Stimulated activated CD8-positive, alpha-beta memory T cell treated with anti-CD3 and anti-CD28 coated beads, Interleukin-4, amount 100 ng/mL, for 24 hours (primary cell): Measurements from ENCODE around the gene METTL26.
A peak's percentile ranks its signal among the peaks of the same experiment; 100 is the strongest.

ENCODE experiments used
- DNase-seq: peaks from one replicate; pipeline ENCODE4 v3.0.0-alpha.2; 2020; ENCODE audit warnings: low read depth

METTL26 gene

DNA sequence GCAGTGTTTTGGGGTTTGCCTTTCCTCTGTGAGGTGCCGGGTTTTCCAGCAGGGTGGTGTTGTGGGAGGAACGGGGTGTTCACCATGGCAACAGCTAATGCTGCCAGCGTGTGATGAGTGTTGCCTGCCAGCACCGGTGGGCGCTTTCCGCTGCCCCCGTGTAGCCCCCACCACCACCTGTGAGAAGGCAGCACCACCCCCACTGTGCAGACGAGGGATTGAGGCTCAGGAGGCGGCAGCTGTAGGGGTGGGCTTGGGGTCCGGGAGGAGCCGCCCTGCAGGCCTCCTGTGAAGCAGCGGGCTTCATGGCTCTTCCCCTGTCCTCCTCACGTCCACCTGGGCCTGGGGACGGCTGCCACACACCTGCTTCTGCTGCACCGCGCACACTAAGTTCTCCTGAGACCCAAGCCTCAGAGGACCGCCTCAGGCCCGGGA is 41.0 kb downstream of the METTL26 start:
- no peak for DNase-seq

DNA sequence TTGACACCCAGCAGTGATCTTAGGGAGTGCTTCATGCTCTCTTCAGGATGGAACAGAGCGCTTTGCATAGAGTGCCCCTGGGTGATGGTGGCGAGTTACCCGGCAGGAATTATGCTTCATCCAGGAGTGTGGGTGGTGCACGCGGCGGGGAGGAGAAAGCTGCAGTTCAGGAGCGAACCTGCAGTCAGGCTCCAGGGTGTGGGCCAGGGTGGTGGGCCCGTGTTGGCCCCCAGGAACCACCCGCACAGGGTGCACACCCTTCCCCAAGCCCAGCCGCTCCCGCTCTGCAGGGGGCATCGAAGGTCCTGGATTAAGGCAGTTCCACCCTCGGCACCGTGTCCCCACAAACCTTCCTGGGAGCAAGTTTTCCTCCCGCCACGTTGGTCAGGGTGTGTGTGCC is 42.3 kb downstream of the METTL26 start:
- DNase-seq, result no peak

DNA sequence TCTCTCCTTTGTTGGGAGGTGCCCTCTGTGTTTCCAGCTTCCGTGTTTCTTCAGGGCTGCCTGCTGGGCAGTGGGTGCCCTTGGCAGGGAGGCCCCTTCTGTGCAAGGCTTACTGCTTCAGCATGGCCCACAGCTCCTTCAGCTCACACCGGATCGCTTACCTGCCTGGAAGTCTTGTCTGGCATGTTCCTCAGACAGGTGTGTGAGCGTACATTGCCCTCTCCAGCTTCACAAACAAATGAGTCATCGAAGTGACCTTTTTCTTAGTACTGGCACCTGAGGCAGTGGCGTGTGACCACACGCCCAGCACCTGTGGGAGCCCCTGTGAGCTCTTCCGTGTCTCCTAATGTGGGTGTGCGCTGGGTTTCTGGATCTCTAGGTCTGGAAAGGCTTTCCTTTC is 42.7 kb downstream of the METTL26 start:
- no peak for DNase-seq

DNA sequence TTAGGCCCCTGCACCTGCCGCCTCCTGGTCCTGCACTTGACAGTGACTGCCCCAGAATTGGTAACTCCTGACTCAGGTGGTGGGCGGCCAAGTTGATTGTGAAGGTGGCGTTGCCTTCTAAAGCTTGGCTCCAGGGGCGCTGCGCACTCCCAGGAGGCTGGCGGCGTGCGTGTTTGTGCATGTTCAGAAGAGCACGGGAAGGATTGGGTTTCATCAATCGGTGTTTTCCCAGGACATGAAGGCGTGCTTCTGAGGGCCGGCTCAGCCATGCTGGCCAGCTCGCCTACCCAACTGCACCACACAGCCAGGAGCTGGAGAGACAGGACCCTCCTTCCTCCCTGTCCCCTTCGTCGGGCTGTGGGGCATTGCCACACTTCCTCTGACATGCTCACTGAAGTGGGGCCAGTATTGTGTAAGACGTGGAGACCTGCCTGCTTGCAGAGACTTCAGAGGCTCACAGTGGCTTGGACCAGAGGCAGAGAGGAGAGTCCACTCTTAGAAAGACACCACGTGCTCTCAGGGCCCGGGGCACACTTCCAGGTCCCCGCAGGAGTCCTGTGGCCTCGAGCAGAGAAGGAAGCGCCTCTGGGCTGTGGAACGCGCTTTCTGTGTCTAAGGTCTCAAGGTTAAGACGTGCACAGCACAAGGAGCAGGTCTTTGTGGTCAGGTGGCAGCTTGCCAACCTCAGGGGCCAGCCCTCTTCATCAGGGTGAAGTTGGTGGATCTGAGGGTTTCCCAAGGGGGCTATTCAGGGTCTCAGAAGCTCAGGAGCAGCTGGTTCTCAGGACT is 43.4 kb downstream of the METTL26 start:
- no peak for DNase-seq

DNA sequence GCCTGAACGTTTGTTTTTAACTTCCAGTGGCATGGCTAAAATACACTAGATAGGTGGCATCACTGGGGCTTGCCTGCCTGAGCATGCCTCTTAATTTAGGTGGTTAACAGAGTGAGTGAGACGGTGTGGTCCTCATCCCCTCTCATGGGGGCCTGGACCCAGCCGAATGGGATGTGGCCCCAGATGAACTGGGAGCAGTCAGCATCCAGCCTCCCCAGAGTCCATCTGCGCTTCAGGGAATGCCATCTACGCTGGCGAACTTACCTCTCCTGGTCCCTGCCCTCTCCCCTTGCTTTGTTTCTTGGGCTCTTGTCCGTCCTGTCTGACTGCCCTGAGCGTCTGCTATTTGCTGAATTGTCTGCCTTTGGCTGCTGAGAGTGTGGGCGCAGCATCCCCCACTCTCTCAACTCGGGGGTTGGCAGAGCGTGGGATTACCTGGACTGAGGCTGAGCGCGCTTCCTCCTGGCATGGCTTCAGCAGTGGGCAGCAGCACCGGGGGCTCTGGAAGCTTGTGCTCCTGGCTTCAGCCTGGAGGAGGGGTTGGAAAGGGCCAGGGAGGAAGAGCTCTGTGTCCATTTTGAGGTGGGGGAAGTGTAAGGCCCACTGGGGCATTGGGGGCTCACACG is 44.1 kb downstream of the METTL26 start:
- DNase-seq, result no peak

DNA sequence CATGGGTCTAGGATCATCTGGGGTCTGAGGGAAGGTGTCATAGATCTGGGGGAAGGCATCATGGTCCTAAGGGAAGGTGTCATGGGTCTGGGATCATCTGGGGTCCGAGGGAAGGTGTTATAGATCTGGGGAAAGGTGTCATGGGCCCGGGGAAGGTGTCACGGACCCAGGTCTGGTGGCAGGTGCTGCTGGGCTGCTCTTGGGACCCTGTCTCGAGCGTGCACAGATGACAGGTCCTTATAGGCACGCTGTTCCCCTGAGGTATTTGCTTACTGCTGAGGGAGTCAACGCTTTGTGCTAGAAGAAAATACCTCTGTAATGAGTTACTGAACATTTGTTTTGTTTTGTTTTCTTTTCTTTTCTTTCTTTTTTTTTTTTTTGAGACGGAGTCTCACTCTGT is 44.9 kb downstream of the METTL26 start:
- no peak for DNase-seq

DNA sequence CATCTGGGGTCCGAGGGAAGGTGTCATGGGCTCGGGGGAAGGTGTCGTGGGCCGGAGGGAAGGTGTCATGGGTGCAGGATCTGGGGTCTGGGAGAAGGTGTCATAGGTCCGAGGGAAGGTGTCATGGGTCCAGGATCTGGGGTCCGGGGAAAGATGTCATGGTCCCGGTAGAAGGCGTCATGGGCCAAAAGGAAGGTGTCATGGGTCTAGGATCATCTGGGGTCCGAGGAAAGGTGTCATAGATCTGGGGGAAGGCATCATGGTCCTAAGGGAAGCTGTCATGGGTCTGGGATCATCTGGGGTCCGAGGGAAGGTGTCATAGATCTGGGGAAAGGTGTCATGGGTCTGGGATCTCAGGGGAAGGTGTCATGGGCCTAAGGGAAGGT is 45.3 kb downstream of the METTL26 start:
- no peak for DNase-seq

DNA sequence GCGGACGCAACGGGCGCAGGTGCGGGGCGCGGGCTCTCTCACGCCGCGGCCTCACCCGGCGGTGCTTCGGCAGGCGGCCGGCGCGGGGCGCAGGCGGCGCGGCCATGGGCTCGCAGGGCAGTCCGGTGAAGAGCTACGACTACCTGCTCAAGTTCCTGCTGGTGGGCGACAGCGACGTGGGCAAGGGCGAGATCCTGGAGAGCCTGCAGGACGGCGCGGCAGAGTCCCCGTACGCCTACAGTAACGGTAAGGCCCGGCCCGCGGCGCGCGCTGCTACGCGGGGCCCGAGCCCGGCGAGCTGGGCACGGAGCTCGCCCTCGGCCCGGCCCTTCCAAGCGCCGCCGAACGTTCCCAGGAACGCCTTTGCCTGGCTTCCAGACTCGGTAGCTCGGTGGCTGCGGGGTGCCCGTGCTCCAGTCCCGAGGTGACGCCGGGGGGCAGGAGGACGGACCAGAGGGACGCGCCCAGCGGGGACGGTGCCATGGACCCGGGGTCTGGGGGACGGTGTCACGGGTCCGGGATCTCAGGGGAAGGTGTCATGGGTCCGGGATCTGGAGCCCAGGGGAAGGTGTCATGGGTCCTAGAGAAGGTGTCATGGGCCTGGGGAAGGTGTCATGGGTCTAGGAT is 45.8 kb downstream of the METTL26 start:
- no peak for DNase-seq

DNA sequence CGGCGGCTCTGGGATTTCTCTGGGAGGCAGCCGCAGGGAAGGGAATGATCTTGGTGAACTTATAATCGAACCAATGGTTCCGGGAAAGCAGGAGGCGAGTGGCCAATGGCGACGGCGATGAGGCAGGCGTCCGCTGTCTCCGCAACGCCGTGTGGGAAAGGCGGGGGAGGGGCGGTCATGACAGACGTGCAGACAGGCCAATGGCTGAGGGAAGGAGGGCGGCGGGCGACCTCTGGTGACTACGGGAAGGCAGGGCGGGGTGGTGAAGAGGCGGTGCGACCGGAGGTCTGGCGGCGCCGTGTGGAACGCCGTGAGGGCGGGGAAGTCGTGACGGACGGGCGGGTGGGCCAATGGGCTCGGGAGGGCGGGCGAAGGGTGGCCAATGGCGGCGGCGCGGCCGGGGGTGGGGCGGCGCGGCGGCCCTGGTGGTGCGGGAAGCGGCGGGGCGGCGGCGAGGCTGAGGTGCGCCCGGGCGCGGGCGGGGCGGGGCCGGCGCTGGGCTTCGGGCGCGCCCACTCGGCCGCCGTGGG is 46.4 kb downstream of the METTL26 start, which contains the start of gene RAB40C:
Gene RAB40C, plus strand, starts transcription at position 409 of the 530 bp plus-strand sequence. CDS start 226 bp downstream, outside the sequence.
- DNase-seq, result peak; percentile 98

DNA sequence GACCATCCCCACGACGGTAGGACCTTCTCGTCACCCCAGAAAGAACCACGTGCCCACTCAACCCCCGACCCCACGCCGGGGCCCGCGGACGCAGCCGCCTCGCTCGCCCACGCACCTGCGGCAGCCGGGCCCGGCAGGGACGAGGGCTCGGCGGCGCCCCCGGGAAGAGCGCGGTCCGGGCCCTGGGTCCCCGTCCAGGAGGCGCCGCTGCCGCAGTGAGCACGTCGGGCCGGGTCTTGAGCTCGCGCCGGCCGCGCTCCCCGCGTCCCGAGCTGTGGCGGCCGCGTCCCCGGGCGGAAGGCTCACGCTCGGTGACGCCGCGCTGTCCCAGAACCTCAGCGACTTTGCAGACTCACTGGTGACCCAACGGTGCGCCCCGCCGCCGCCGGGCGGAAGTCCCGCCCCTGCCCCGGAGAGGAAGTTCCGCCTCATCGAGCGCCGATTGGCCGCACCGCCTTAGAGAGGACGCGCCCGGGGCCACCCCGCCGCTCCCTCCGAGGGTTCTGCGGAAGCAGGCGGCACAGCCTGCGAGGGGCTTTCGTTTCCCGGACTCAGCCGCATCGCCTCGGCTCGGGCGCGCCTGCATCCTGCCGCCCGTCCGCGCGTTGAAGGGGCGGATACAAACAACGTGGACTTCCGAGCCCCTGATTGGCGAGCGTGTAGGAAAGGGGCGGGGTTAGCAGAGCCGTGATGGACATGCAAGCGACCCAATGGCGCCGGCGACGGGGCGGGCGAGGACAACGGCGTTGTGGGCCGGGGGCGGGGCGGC is 47.0 kb downstream of the METTL26 start:
- DNase-seq, result peak; percentile 93

DNA sequence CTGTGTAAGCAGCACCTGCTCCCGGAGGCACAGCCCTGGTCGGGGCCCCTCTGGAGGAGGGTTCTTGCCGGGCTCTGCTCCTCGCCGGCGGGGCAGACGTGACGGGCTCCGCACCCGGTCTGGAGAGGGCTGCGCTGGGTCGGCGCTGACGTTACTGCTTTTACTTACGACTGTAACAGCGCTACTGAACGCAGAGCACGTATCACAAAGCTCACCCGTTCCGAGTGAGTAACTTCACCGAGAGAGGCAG is 47.5 kb downstream of the METTL26 start:
- DNase-seq, result peak; percentile 45

DNA sequence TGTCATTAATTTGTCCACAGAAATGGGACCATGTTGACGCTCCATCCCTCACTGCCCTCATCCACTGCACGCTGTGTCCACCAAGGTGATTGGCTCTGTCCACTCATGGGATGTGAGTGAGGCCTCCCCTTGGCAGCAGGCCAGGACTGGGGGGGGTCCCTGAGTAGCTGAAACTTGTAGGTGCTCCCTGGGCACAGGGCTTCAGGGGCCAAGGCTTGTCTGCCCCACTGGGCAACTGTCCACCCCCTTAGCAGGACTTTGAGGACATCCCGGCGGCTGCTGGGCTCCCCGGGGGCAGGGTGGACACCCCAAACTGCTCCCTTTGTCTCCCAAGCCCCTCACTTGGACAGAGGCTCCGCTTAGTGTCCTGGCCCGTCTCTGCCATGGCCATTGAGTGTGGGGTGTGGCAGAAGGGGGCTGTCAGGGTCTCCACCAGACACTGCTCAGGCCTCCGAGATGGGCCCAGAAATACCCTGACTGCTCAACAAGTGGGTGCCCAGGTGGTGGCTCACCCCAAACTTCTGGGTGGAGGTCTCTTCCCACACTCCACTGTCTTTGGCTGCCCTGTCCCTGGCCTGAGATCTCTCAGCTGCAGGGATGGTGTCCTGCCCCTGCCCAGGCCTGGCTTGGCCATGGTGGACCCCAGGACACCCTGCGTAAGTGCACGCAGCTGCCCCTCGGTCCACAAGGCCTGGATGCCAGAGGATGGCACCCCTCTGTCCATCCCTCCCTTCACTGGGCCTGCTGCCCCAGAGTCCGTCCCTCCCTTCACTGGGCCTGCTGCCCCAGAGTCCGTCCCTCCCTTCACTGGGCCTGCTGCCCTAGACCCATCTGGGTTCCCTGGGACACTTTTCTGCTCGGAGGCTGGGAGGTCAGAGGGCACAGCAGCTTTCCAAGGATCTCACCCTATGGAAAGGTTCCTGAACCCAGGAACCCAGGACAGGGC is 49.2 kb downstream of the METTL26 start:
- DNase-seq, result no peak

DNA sequence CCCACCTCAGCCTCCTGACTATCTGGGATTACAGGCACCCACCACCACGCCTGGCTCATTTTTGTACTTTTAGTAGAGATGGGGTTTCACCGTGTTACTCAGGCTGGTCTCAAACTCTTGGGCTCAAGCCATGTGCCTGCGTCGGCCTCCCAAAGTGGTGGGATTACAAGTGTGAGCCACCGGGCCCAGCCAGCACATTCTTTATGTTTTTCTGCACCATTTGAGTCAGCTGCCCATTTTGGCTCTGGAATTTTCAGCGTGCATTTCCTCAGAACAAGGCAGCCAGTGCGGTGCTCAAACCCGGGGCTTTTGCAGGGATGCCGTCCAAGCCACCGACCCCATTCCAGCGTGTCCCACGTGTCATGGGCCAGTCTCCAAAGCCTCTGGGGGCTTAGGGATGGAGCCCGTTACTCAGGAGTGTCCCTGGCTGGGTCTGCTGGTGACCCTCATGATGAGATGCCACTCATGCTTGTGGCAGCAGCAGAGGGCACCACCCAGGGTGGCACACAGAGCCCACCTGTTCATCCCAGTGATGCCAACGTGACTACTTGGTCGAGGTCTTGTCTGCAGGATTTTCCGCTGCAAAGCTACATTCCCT is 50.0 kb downstream of the METTL26 start:
- no peak for DNase-seq

DNA sequence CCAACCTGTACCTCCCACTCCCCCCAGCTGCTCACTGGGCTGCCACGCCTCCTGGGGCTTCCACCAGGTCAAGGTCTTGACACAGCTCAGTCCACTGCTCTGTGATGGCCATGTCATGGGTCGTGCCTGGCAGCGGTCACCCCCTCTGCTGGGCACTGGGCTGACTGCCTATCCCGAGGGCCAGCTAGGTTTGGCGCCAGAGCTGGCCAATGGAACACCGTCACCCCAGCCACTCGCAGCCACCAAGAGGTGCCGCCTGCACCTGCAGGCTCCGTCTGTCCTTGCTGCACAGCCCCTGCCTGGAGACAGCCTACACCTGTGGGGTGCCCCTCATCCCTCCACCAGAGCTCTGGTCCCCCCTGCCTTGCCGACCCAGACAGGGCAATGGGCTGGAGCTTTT is 50.8 kb downstream of the METTL26 start:
- no peak for DNase-seq
